Measurements from ENCODE around the gene ANTXR2. TPM values are rescaled to one million over a fixed set of nuclear protein-coding genes. Genes with fewer than 3 reads are reported as not detected.

ANTXR2 gene
- total and polyA plus RNA-seq, 9 of the 15 experiments (the other 6 are each of a cell fraction or from before 2014, with no cell fraction given): 10.1 to 83.8 (median 60.3) TPM

DNA sequence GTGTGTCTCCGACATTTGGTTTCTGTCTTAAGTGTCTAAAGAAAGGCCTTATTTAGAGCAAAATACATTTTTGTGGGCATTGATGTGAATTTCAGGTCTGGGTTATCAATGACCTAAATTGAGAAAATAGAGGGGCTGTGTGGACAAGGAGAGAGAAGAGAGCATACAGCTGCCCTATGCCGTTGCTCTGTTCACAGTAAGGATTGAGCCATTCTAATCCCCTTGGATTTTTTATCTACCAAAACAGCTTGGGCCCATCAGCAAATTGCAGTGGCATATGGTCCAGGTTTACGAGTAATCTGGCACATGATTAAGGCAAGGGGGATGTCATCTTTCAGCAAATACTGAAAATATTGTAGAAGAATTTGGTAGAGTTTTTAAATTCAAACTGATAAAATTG, 210.2 kb downstream of the ANTXR2 start:
- Histone ChIP-seq H3K27ac (ENCODE audit: extremely low read depth, low read depth, low read length) (no peak overlapping the region), H2AFZ (ENCODE audit: low read depth, low read length) (no peak overlapping the region), H3K4me2 (ENCODE audit: insufficient read depth, low read length) (no peak overlapping the region), H3K9me1 (ENCODE audit: control insufficient read depth, insufficient read depth, low read length) (no peaks in the 10 kb centered on the region), H3K4me1 (replicated peaks in 1 of 2; ENCODE audit: control insufficient read depth in 2 of 2, insufficient read depth in 2 of 2, low read length in 2 of 2) (no peaks in the 10 kb centered on the region), H3K9me3 (replicated peaks; ENCODE audit: control insufficient read depth, insufficient read depth, low read depth, low read length) (no peaks in the 10 kb centered on the region), H3K4me3 (no peak overlapping the region), H3K36me3 (ENCODE audit: control insufficient read depth, insufficient read depth, low read length) (no peaks in the 10 kb centered on the region), H3K79me2 (ENCODE audit: control insufficient read depth, insufficient read depth, low read length) (no peaks in the 10 kb centered on the region), H3K27me3 (ENCODE audit: control insufficient read depth in 2 of 2, insufficient read depth in 2 of 2, low read length in 2 of 2) (no peaks in the 10 kb centered on the region), H4K20me1 (replicated peaks; ENCODE audit: control insufficient read depth, insufficient read depth, low read length) (no peaks in the 10 kb centered on the region), H3K9ac (ENCODE audit: insufficient read depth in 1 of 2, low read depth in 2 of 2, low read length in 2 of 2) (no peak overlapping the region)
- POLR2A ChIA-PET: no interaction called here
- intact Hi-C loops (cut with micrococcal nuclease) (no loop called here), in situ Hi-C loops (cut with MboI) (no loop called here)
- ATAC-seq (no peak), DNase-seq (ENCODE audit: extremely low read depth in 1 of 4, low spot score in 3 of 4) (no peak), FAIRE-seq (no peak)
- WGBS (ENCODE audit: insufficient coverage, low coverage, missing lambda C conversion rate): 13% methylated on average over 3 of the region's 3 CpGs
- CTCF ChIA-PET (ENCODE audit: low intra/inter-chr PET ratio): no interaction called here
- no TSS peak for BruUV-seq (replicated peaks)
- peak; percentile 37 for TF ChIP-seq TAL1 (IDR thresholded peaks at IDR 0.05)
- TF ChIP-seq, protein P1, sequence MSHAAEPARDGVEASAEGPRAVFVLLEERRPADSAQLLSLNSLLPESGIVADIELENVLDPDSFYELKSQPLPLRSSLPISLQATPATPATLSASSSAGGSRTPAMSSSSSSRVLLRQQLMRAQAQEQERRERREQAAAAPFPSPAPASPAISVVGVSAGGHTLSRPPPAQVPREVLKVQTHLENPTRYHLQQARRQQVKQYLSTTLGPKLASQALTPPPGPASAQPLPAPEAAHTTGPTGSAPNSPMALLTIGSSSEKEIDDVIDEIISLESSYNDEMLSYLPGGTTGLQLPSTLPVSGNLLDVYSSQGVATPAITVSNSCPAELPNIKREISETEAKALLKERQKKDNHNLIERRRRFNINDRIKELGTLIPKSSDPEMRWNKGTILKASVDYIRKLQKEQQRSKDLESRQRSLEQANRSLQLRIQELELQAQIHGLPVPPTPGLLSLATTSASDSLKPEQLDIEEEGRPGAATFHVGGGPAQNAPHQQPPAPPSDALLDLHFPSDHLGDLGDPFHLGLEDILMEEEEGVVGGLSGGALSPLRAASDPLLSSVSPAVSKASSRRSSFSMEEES (CRISPR knock-in tag; IDR thresholded peaks at IDR 0.05): no peak
- TF ChIP-seq, protein P2, sequence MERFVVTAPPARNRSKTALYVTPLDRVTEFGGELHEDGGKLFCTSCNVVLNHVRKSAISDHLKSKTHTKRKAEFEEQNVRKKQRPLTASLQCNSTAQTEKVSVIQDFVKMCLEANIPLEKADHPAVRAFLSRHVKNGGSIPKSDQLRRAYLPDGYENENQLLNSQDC (CRISPR knock-in tag; IDR thresholded peaks at IDR 0.05): no peak
- no peak for TF ChIP-seq FOXA3 (CRISPR knock-in tag; conservative IDR thresholded peaks at IDR 0.05 in 1 of 2, IDR thresholded peaks at IDR 0.05 in 1 of 2)
- no peak for TF ChIP-seq CHD2 (IDR thresholded peaks at IDR 0.05; ENCODE audit: low read depth, low read length)
- no peak for TF ChIP-seq ZBED1 (IDR thresholded peaks at IDR 0.05)
- no peak for TF ChIP-seq ZFP36 (IDR thresholded peaks at IDR 0.05; ENCODE audit: low read depth, low read length, partially characterized antibody)
- TF ChIP-seq, protein P3, sequence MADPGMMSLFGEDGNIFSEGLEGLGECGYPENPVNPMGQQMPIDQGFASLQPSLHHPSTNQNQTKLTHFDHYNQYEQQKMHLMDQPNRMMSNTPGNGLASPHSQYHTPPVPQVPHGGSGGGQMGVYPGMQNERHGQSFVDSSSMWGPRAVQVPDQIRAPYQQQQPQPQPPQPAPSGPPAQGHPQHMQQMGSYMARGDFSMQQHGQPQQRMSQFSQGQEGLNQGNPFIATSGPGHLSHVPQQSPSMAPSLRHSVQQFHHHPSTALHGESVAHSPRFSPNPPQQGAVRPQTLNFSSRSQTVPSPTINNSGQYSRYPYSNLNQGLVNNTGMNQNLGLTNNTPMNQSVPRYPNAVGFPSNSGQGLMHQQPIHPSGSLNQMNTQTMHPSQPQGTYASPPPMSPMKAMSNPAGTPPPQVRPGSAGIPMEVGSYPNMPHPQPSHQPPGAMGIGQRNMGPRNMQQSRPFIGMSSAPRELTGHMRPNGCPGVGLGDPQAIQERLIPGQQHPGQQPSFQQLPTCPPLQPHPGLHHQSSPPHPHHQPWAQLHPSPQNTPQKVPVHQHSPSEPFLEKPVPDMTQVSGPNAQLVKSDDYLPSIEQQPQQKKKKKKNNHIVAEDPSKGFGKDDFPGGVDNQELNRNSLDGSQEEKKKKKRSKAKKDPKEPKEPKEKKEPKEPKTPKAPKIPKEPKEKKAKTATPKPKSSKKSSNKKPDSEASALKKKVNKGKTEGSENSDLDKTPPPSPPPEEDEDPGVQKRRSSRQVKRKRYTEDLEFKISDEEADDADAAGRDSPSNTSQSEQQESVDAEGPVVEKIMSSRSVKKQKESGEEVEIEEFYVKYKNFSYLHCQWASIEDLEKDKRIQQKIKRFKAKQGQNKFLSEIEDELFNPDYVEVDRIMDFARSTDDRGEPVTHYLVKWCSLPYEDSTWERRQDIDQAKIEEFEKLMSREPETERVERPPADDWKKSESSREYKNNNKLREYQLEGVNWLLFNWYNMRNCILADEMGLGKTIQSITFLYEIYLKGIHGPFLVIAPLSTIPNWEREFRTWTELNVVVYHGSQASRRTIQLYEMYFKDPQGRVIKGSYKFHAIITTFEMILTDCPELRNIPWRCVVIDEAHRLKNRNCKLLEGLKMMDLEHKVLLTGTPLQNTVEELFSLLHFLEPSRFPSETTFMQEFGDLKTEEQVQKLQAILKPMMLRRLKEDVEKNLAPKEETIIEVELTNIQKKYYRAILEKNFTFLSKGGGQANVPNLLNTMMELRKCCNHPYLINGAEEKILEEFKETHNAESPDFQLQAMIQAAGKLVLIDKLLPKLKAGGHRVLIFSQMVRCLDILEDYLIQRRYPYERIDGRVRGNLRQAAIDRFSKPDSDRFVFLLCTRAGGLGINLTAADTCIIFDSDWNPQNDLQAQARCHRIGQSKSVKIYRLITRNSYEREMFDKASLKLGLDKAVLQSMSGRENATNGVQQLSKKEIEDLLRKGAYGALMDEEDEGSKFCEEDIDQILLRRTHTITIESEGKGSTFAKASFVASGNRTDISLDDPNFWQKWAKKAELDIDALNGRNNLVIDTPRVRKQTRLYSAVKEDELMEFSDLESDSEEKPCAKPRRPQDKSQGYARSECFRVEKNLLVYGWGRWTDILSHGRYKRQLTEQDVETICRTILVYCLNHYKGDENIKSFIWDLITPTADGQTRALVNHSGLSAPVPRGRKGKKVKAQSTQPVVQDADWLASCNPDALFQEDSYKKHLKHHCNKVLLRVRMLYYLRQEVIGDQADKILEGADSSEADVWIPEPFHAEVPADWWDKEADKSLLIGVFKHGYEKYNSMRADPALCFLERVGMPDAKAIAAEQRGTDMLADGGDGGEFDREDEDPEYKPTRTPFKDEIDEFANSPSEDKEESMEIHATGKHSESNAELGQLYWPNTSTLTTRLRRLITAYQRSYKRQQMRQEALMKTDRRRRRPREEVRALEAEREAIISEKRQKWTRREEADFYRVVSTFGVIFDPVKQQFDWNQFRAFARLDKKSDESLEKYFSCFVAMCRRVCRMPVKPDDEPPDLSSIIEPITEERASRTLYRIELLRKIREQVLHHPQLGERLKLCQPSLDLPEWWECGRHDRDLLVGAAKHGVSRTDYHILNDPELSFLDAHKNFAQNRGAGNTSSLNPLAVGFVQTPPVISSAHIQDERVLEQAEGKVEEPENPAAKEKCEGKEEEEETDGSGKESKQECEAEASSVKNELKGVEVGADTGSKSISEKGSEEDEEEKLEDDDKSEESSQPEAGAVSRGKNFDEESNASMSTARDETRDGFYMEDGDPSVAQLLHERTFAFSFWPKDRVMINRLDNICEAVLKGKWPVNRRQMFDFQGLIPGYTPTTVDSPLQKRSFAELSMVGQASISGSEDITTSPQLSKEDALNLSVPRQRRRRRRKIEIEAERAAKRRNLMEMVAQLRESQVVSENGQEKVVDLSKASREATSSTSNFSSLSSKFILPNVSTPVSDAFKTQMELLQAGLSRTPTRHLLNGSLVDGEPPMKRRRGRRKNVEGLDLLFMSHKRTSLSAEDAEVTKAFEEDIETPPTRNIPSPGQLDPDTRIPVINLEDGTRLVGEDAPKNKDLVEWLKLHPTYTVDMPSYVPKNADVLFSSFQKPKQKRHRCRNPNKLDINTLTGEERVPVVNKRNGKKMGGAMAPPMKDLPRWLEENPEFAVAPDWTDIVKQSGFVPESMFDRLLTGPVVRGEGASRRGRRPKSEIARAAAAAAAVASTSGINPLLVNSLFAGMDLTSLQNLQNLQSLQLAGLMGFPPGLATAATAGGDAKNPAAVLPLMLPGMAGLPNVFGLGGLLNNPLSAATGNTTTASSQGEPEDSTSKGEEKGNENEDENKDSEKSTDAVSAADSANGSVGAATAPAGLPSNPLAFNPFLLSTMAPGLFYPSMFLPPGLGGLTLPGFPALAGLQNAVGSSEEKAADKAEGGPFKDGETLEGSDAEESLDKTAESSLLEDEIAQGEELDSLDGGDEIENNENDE (IDR thresholded peaks at IDR 0.05; ENCODE audit: low read depth, low read length): no peak

Measured in K562 (cell line).